Breast epithelium (tissue), 4 donors: ENCODE measurements around the gene OCA2. TPM values are rescaled to one million over a fixed set of nuclear protein-coding genes. Genes with fewer than 3 reads are reported as not detected.

Source experiments
- DNase-seq, 2 donors: peaks; one replicate each; pipeline ENCODE4 v3.0.0-alpha.2; 2019; ENCODE audit warnings: low spot score in 2 of 2
- H3K27ac ChIP-seq, 2 donors: fragments of 200-600 bp; sonication (generic) in 1 of 2; one replicate each; pipeline ENCODE4 v1.5.1; 2016 to 2019; ENCODE audit warnings: mild to moderate bottlenecking in 1 of 2
- H3K27me3 ChIP-seq, 2 donors: fragments of 200-600 bp; sonication (generic) in 1 of 2; one replicate each; pipeline versions ENCODE4 v1.5.1 to v1.6.0; 2017 to 2019; ENCODE audit warnings: control low read depth in 1 of 2, mild to moderate bottlenecking in 1 of 2
- H3K36me3 ChIP-seq: fragments of 200-600 bp; one replicate; pipeline ENCODE4 v1.5.1; 2019
- H3K4me1 ChIP-seq, 2 donors: fragments of 200-600 bp; sonication (generic); one replicate each; pipeline ENCODE4 v1.5.1; 2016 to 2019; ENCODE audit warnings: control low read depth in 1 of 2
- H3K4me3 ChIP-seq, 3 donors: fragments of 200-600 bp; sonication (generic); 1 replicate in 2 of 3; 2 replicates in 1 of 3; pipeline ENCODE4 v1.5.1; 2016 to 2019; ENCODE audit warnings: mild to moderate bottlenecking in 3 of 3, moderate library complexity in 2 of 3
- H3K9me3 ChIP-seq, 2 donors: fragments of 200-600 bp; sonication (generic) in 1 of 2; one replicate each; pipeline ENCODE4 v1.5.1; 2016 to 2019; ENCODE audit warnings: control low read depth in 1 of 2
- CTCF ChIP-seq, 3 donors: fragments of 450-650 bp; IDR thresholded peaks; one replicate each; pipeline ENCODE4 v1.5.1; 2016 to 2017; ENCODE audit warnings: antibody characterized with exemption in 3 of 3, mild to moderate bottlenecking in 3 of 3, moderate library complexity in 3 of 3
- POLR2A ChIP-seq: fragments of 450-650 bp; IDR thresholded peaks from one replicate; pipeline ENCODE4 v1.6.1; 2016; ENCODE audit warnings: antibody characterized with exemption, mild to moderate bottlenecking, moderate library complexity
- POLR2AphosphoS5 ChIP-seq, 3 donors: sonication (generic); formaldehyde crosslinking; IDR thresholded peaks; one replicate each; pipeline ENCODE4 v1.6.1; 2017; ENCODE audit warnings: antibody characterized with exemption in 3 of 3
- intact Hi-C: fragments of 100-400 bp; cut with DNase I; formaldehyde crosslinking; loops from one replicate; pipeline ENCODE4 v1.15.1; 2023; ENCODE audit warnings: low total_unique reads
- total RNA-seq, 3 donors: library from RNA; depleted of rRNA; stranded (reverse); fragments of >200 nt; gene quantifications; one replicate each; pipeline ENCODE4 v1.1.0, GENCODE V29; 2016

The OCA2 gene
- total RNA-seq, 3 donors from 2014 or later, result 0.59 to 0.80 (median 0.66) TPM

- no peak overlapping the region for H3K4me3 ChIP-seq
These were observed 34.2 kb upstream of the OCA2 start for GRCh38 chr15:28133281-28133680.

GRCh38 chr15:28132524-28133275 is 33.6 kb upstream of the OCA2 start:
- TF ChIP-seq CTCF (IDR thresholded peaks at IDR 0.05) (no peak), POLR2AphosphoS5 (IDR thresholded peaks at IDR 0.05) (no peak), POLR2A (no peak)
- H3K27me3 ChIP-seq, result no peaks in the 10 kb centered on the region
- no peak for DNase-seq
- intact Hi-C loops, result no loop called here
- H3K4me1 ChIP-seq, result no peaks in the 10 kb centered on the region
- no peak overlapping the region for H3K27ac ChIP-seq
- no peaks in the 10 kb centered on the region for H3K9me3 ChIP-seq
- H3K36me3 ChIP-seq, result no peaks in the 10 kb centered on the region
- H3K4me3 ChIP-seq, result no peak overlapping the region

More at GRCh38 chr15:28133281-28133680, 34.2 kb upstream of the OCA2 start:
- no peak overlapping the region for H3K27ac ChIP-seq
- no peaks in the 10 kb centered on the region for H3K9me3 ChIP-seq
- no peaks in the 10 kb centered on the region for H3K36me3 ChIP-seq
- TF ChIP-seq POLR2AphosphoS5 (IDR thresholded peaks at IDR 0.05) (no peak), CTCF (IDR thresholded peaks at IDR 0.05) (no peak), POLR2A (no peak)
- intact Hi-C loops, result no loop called here
- no peaks in the 10 kb centered on the region for H3K27me3 ChIP-seq
- H3K4me1 ChIP-seq, result no peaks in the 10 kb centered on the region
- DNase-seq, result no peak

GRCh38 chr15:28131946-28132345 is 32.8 kb upstream of the OCA2 start:
- no peak for DNase-seq
- Histone ChIP-seq H3K27me3 (no peaks in the 10 kb centered on the region), H3K27ac (no peak overlapping the region), H3K4me3 (no peak overlapping the region), H3K36me3 (no peaks in the 10 kb centered on the region), H3K9me3 (no peaks in the 10 kb centered on the region), H3K4me1 (no peaks in the 10 kb centered on the region)
- intact Hi-C loops, result no loop called here
- TF ChIP-seq CTCF (IDR thresholded peaks at IDR 0.05), result no peak
- no peak for TF ChIP-seq POLR2AphosphoS5 (IDR thresholded peaks at IDR 0.05)
- no peak for TF ChIP-seq POLR2A

- no peak overlapping the region for H3K27ac ChIP-seq
- no peak overlapping the region for H3K4me3 ChIP-seq
- no peaks in the 10 kb centered on the region for H3K27me3 ChIP-seq
- no peaks in the 10 kb centered on the region for H3K36me3 ChIP-seq
- no peaks in the 10 kb centered on the region for H3K4me1 ChIP-seq
- no peaks in the 10 kb centered on the region for H3K9me3 ChIP-seq
- intact Hi-C loops, result no loop called here
- TF ChIP-seq CTCF (IDR thresholded peaks at IDR 0.05) (no peak), POLR2A (no peak), POLR2AphosphoS5 (IDR thresholded peaks at IDR 0.05) (no peak)
- no peak for DNase-seq
These were observed 32.3 kb upstream of the OCA2 start for GRCh38 chr15:28131400-28131799.

GRCh38 chr15:28130651-28131050 is 31.5 kb upstream of the OCA2 start:
- no peak for DNase-seq
- H3K27me3 ChIP-seq, result no peaks in the 10 kb centered on the region
- no peak overlapping the region for H3K27ac ChIP-seq
- TF ChIP-seq CTCF (IDR thresholded peaks at IDR 0.05) (no peak), POLR2AphosphoS5 (IDR thresholded peaks at IDR 0.05) (no peak)
- H3K4me1 ChIP-seq, result no peaks in the 10 kb centered on the region
- no peaks in the 10 kb centered on the region for H3K36me3 ChIP-seq
- no peaks in the 10 kb centered on the region for H3K9me3 ChIP-seq
- no peak overlapping the region for H3K4me3 ChIP-seq
- intact Hi-C loops, result no loop called here
